HepG2 (cell line): Measurements from ENCODE around the gene C1S. TPM values are rescaled to one million over a fixed set of nuclear protein-coding genes. Genes with fewer than 3 reads are reported as not detected.

Source experiments
- HNF4G ChIP-seq, 2 experiments: sonication (generic) in 1 of 2; formaldehyde crosslinking in 1 of 2; IDR thresholded peaks; 2 replicates each; pipeline versions ENCODE4 v1.4.0 to v1.6.1; 2011 to 2020; ENCODE audit warnings: borderline replicate concordance in 2 of 2, low read depth in 2 of 2, mild to moderate bottlenecking in 2 of 2, low read length in 1 of 2, missing genetic modification reagents in 1 of 2, moderate library complexity in 1 of 2
- HOXA7 ChIP-seq: sonication (generic); formaldehyde crosslinking; IDR thresholded peaks from 2 replicates; pipeline ENCODE4 v1.8.1; 2022; ENCODE audit warnings: mild to moderate bottlenecking, missing genetic modification reagents, moderate library complexity
- ISL2 ChIP-seq: sonication (generic); formaldehyde crosslinking; IDR thresholded peaks from 2 replicates; pipeline ENCODE4 v1.5.0; 2020; ENCODE audit warnings: missing genetic modification reagents
- KDM4B ChIP-seq: sonication (generic); formaldehyde crosslinking; IDR thresholded peaks from 2 replicates; pipeline ENCODE4 v1.4.0; 2020; ENCODE audit warnings: missing genetic modification reagents
- KLF13 ChIP-seq: sonication (generic); formaldehyde crosslinking; IDR thresholded peaks from 2 replicates; pipeline ENCODE4 v1.4.0; 2020; ENCODE audit warnings: mild to moderate bottlenecking, missing genetic modification reagents
- NR1H2 ChIP-seq: sonication (generic); formaldehyde crosslinking; IDR thresholded peaks from 2 replicates; pipeline ENCODE4 v1.8.1; 2022; ENCODE audit warnings: low read depth, missing genetic modification reagents, borderline replicate concordance
- SOX13 ChIP-seq, 3 experiments: fragments of 450-650 bp in 1 of 3; sonication (generic) in 1 of 3; formaldehyde crosslinking in 1 of 3; IDR thresholded peaks in 2 of 3; conservative IDR thresholded peaks in 1 of 3; 2 replicates each; pipeline versions ENCODE4 v1.5.0 to v1.6.1; 2016 to 2020; ENCODE audit warnings: antibody characterized with exemption in 1 of 3, mild to moderate bottlenecking in 1 of 3, missing compliant biosample characterization in 1 of 3, missing genetic modification reagents in 1 of 3, moderate library complexity in 1 of 3
- SP4 ChIP-seq: sonication (generic); formaldehyde crosslinking; IDR thresholded peaks from 2 replicates; pipeline ENCODE4 v1.8.1; 2023; ENCODE audit warnings: mild to moderate bottlenecking, missing genetic modification reagents
- SUZ12 ChIP-seq: fragments of 150-350 bp; IDR thresholded peaks from 2 replicates; pipeline ENCODE4 v1.6.1; 2014; ENCODE audit warnings: low read depth, low read length
- ZFP36 ChIP-seq: fragments of 150-350 bp; IDR thresholded peaks from 2 replicates; pipeline ENCODE4 v1.6.1; 2018; ENCODE audit warnings: borderline replicate concordance, low read length, low read depth; ENCODE audit not compliant: partially characterized antibody
- ZFYVE20 ChIP-seq: sonication (generic); formaldehyde crosslinking; IDR thresholded peaks from 2 replicates; pipeline ENCODE4 v1.8.0; 2023; ENCODE audit warnings: low read depth, mild to moderate bottlenecking, moderate library complexity, missing genetic modification reagents, borderline replicate concordance
- ZMYM2 ChIP-seq: sonication (generic); formaldehyde crosslinking; IDR thresholded peaks from 2 replicates; pipeline ENCODE4 v1.8.0; 2022; ENCODE audit warnings: mild to moderate bottlenecking, missing genetic modification reagents
- ZNF101 ChIP-seq: sonication (generic); formaldehyde crosslinking; IDR thresholded peaks from 2 replicates; pipeline ENCODE4 v1.4.0; 2020; ENCODE audit warnings: mild to moderate bottlenecking, low read depth, missing genetic modification reagents, borderline replicate concordance
- ZNF530 ChIP-seq: sonication (generic); formaldehyde crosslinking; IDR thresholded peaks from 2 replicates; pipeline ENCODE4 v1.5.0; 2020; ENCODE audit warnings: low read depth, mild to moderate bottlenecking, missing genetic modification reagents
- ZNF564 ChIP-seq: sonication (generic); formaldehyde crosslinking; IDR thresholded peaks from 2 replicates; pipeline ENCODE4 v1.8.1; 2023; ENCODE audit warnings: mild to moderate bottlenecking, missing genetic modification reagents
- ZNF569 ChIP-seq: sonication (generic); formaldehyde crosslinking; IDR thresholded peaks from 2 replicates; pipeline ENCODE4 v1.5.0; 2020; ENCODE audit warnings: mild to moderate bottlenecking, missing genetic modification reagents, moderate library complexity, borderline replicate concordance
- ZNF672 ChIP-seq: sonication (generic); formaldehyde crosslinking; IDR thresholded peaks from 2 replicates; pipeline ENCODE4 v1.8.1; 2022; ENCODE audit warnings: missing genetic modification reagents
- polyA plus RNA-seq, 8 experiments: library from polyadenylated mRNA; depleted of rRNA in 3 of 8; stranded (reverse) in 7 of 8; unstranded in 1 of 8; fragments of >200 nt; fragmentation: Illumina TruSeq in 4 of 8; extraction: Trizol in 4 of 8; gene quantifications; 2 replicates each; pipeline versions ENCODE4 v1.2.1 to v1.2.3, GENCODE V29; 2011 to 2016; ENCODE audit warnings: low read depth in 4 of 8, missing spikeins in 1 of 8, mixed read lengths in 1 of 8; ENCODE audit not compliant: insufficient read depth in 1 of 8
- total RNA-seq, 5 experiments: library from RNA; depleted of rRNA; stranded (reverse); fragments of >200 nt; fragmentation: Illumina TruSeq; extraction: Trizol; gene quantifications; 2 replicates each; pipeline ENCODE4 v1.2.3, GENCODE V29; 2016; ENCODE audit warnings: low read depth in 1 of 5
- TF ChIP-seq, protein P1 (sequence below): IDR thresholded peaks from 2 replicates; pipeline ENCODE4 v1.6.1; 2016; ENCODE audit warnings: missing biosample characterization, missing genetic modification reagents, low read depth
- TF ChIP-seq, protein P2 (sequence below): sonication (generic); formaldehyde crosslinking; IDR thresholded peaks from 2 replicates; pipeline ENCODE4 v1.4.0; 2020; ENCODE audit warnings: low read depth, mild to moderate bottlenecking, missing genetic modification reagents
- TF ChIP-seq, protein P3 (sequence below): fragments of 450-650 bp; IDR thresholded peaks from 2 replicates; pipeline ENCODE4 v1.6.1; 2017
- TF ChIP-seq, protein P4 (sequence below): sonication (generic); formaldehyde crosslinking; IDR thresholded peaks from 2 replicates; pipeline ENCODE4 v1.4.0; 2020; ENCODE audit warnings: mild to moderate bottlenecking, missing genetic modification reagents

The C1S gene
- total and polyA plus RNA-seq, 2 of the 13 experiments (the other 11 are each of a cell fraction or from before 2014, with no cell fraction given): 14.5 to 18.2 TPM

DNA sequence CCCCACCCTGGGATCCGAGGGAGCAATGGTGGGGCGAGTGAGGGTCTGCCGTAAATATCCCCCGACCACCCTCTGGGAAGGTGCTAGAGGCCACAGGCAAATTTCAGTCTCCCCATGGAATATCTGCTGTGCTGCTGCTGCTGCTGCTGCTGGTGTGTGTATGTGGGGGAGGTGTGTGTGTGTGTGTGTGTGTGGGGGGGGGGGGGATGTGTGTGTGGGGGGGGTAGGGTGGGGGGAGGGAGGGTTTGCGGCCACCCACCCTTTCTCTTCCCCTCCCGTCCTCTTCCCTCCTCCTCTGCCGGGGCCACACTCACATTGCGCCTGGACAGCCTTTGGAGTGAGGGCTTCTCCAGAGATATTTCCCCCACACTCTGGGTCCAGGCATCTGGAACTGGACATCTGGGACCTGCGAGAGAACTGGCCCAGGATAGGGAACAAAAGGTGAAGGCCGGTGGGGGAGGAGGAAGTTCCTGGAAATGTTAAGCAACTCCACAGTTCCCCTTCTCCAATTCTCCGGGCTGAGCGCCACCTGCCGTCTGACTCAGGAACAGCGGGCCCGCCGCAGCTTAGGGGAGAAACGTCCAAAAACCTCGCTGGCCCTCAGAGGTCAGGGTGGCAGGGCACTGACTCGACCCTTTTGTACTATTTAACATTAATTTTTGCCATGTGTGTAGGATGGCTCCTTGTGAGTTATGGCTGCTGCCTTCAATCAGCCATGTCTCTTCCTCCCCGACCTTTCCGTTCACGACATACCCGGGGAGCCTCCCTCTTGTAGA is 48.5 kb downstream of the C1S start, which contains the start of gene C1RL (continued):
- TF ChIP-seq ZNF569 (CRISPR knock-in tag): no peak
- TF ChIP-seq ZNF101 (CRISPR knock-in tag): no peak
- no peak for TF ChIP-seq ZMYM2 (CRISPR knock-in tag)
- TF ChIP-seq ZNF530 (CRISPR knock-in tag): no peak
- TF ChIP-seq NR1H2 (CRISPR knock-in tag): no peak
- TF ChIP-seq, protein P1, sequence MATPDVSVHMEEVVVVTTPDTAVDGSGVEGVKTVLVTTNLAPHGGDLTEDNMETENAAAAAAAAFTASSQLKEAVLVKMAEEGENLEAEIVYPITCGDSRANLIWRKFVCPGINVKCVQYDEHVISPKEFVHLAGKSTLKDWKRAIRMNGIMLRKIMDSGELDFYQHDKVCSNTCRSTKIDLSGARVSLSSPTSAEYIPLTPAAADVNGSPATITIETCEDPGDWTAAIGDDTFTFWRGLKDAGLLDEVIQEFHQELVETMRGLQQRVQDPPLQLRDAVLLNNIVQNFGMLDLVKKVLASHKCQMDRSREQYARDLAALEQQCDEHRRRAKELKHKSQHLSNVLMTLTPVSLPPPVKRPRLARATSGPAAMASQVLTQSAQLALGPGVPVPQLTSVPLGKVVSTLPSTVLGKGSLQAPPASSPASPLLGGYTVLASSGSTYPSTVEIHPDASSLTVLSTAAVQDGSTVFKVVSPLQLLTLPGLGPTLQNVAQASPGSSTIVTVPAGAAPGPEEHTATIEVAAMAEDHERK (CRISPR knock-in tag): no peak
- no peak for TF ChIP-seq ZFP36
- TF ChIP-seq ZNF672 (CRISPR knock-in tag): peak; percentile 26; the same call in 1 of the 2 replicates
- TF ChIP-seq, protein P2, sequence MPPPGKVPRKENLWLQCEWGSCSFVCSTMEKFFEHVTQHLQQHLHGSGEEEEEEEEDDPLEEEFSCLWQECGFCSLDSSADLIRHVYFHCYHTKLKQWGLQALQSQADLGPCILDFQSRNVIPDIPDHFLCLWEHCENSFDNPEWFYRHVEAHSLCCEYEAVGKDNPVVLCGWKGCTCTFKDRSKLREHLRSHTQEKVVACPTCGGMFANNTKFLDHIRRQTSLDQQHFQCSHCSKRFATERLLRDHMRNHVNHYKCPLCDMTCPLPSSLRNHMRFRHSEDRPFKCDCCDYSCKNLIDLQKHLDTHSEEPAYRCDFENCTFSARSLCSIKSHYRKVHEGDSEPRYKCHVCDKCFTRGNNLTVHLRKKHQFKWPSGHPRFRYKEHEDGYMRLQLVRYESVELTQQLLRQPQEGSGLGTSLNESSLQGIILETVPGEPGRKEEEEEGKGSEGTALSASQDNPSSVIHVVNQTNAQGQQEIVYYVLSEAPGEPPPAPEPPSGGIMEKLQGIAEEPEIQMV (CRISPR knock-in tag): no peak; the same call in 1 of the 2 replicates
- TF ChIP-seq, protein P3, sequence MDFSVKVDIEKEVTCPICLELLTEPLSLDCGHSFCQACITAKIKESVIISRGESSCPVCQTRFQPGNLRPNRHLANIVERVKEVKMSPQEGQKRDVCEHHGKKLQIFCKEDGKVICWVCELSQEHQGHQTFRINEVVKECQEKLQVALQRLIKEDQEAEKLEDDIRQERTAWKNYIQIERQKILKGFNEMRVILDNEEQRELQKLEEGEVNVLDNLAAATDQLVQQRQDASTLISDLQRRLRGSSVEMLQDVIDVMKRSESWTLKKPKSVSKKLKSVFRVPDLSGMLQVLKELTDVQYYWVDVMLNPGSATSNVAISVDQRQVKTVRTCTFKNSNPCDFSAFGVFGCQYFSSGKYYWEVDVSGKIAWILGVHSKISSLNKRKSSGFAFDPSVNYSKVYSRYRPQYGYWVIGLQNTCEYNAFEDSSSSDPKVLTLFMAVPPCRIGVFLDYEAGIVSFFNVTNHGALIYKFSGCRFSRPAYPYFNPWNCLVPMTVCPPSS: no peak
- TF ChIP-seq SP4 (CRISPR knock-in tag): no peak
- TF ChIP-seq ZFYVE20 (CRISPR knock-in tag): no peak
- 0 out of 2 replicates have a peak, but pooled peaks have one; percentile 68 for TF ChIP-seq ISL2 (CRISPR knock-in tag)
- TF ChIP-seq HNF4G (IDR thresholded peaks at IDR 0.05; ENCODE audit: borderline replicate concordance, low read depth, low read length): 0 out of 2 replicates have a peak, but pooled peaks have one; percentile 6
- TF ChIP-seq HNF4G (CRISPR knock-in tag; IDR thresholded peaks at IDR 0.05; ENCODE audit: borderline replicate concordance, low read depth): peak; percentile 72; the same call in 1 of the 2 replicates
- TF ChIP-seq ZNF564 (CRISPR knock-in tag): no peak; the same call in 1 of the 2 replicates
- TF ChIP-seq KLF13: no peak
- TF ChIP-seq SOX13 (IDR thresholded peaks at IDR 0.05): no peak
- peak in 1 of 2 experiments; percentile 77; a peak in 2 of 4 replicates for TF ChIP-seq SOX13 (CRISPR knock-in tag; conservative IDR thresholded peaks at IDR 0.05 in 1 of 2, IDR thresholded peaks at IDR 0.05 in 1 of 2)
- TF ChIP-seq KDM4B (CRISPR knock-in tag): no peak
- TF ChIP-seq, protein P4, sequence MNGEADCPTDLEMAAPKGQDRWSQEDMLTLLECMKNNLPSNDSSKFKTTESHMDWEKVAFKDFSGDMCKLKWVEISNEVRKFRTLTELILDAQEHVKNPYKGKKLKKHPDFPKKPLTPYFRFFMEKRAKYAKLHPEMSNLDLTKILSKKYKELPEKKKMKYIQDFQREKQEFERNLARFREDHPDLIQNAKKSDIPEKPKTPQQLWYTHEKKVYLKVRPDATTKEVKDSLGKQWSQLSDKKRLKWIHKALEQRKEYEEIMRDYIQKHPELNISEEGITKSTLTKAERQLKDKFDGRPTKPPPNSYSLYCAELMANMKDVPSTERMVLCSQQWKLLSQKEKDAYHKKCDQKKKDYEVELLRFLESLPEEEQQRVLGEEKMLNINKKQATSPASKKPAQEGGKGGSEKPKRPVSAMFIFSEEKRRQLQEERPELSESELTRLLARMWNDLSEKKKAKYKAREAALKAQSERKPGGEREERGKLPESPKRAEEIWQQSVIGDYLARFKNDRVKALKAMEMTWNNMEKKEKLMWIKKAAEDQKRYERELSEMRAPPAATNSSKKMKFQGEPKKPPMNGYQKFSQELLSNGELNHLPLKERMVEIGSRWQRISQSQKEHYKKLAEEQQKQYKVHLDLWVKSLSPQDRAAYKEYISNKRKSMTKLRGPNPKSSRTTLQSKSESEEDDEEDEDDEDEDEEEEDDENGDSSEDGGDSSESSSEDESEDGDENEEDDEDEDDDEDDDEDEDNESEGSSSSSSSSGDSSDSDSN (CRISPR knock-in tag): 0 out of 2 replicates have a peak, but pooled peaks have one; percentile 2
- no peak for TF ChIP-seq HOXA7 (CRISPR knock-in tag)
- TF ChIP-seq SUZ12: no peak
